HG03060 (cell line): ENCODE measurements around the gene EZH2.

Source experiments
- ATAC-seq: cut with Tn5 transposase; IDR thresholded peaks from one replicate; pipeline ENCODE4 v1.9.1; 2021; ENCODE audit warnings: low read depth, moderate number of reproducible peaks; ENCODE audit not compliant: unreplicated experiment

Gene EZH2

DNA sequence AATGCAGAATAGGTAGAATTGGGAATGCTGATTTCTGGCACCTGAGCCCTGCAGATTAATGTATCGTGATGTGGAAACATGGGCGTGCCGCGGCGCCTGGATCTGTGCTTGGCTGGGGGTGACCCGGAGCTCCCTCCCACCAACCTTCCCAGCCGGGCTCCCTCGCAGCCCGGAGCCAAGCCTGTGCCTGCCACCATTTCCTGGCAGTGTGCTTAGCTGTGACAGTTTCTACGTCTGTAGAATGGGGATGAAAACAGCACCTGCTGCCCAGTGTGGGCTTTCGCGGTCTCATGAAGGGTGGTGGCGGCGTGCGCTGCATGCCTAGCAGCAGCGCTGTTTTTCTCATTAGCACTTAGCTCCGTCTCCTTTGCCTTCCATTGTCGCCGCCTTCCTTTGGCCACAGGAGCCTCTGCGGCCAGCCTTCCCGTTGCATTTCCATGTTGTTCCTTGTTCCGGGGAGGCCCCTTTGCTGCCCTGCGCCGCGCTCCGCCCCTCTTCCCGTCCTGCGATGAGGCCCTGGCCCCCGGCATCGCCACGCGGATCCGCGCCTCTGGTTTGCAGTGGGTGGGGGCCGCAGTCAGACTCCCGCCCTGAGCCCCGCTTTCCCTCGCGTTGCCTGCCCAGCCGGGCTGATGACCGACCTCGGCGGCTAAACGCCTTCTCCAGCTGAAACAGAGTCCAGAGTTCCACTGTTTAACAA lies 101.2 kb downstream of the EZH2 start:
- ATAC-seq: no peak

DNA sequence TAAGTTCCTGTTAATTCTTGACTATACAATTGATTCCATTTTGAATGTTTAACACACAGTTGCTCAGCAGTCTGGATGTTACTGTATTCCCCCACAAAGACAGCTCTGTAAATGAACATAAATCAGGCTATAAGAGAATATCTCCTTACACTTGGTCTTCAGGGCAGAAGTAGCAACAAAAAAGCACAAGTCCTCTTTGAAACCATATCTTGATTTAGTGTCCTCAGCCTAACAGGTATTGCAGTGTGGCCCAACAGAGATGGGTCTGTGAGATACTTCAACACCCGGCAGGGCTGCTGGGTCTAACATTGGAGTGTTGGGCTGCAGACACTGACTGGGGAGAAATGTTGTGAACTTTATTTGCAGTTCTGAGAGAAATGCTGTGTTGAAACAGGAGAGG lies 109.6 kb downstream of the EZH2 start:
- no peak for ATAC-seq

DNA sequence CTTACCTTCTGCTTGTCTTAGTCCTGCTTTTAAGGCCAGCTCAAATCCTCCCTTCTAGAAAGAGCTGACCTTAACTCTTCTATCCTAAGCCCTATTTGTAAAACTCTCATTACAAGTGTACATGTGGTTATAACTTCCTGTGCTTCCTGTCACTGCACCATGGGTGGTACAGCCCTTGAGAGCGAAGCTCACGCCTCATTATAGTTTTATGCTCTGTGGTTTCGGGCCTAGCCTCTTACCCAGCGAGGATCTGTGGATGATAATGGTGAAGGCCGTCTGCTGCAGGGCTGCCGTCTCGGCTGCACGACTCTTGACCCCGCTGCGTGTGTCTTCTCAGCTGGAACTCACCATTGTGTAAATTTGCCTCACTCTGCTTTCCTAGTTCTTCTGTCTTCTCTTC lies 110.8 kb downstream of the EZH2 start:
- peak; percentile 71 for ATAC-seq

DNA sequence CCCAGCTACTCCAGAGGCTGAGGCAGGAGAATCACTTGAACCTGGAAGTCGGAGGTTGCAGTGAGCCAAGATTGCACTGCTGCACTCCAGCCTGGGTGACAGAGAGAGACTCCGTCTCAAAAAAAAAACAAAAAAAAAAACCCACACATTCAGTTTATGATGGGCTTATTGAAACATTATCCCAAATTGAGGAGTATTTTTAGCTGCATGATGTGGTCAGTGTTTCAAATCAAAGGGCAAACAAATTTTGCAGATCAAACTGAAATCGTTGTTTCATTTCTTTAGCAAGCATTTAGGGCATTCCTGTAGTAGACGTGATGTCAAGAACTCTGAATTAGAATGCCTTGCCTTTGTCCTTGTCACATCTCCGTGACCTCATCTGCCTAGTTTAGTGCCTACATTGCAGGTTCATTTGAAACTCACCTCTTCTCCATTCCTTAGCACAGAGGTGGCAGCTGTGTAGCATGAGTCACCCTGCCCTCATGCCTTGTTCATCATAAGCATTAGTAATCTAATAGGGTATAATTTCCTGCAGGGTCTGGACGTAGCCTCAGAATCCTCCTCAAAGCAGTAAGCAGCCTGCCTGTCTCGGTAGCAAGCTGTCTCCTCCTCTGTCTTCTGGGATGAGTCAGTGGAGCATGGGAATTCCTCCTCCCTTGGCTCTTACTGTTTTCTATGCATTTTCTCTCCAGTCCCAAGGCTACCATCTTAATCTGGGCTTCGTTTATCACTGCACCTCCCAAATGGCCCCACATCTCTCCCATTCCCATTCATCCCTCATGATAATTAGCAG lies 111.6 kb downstream of the EZH2 start:
- ATAC-seq: no peak

DNA sequence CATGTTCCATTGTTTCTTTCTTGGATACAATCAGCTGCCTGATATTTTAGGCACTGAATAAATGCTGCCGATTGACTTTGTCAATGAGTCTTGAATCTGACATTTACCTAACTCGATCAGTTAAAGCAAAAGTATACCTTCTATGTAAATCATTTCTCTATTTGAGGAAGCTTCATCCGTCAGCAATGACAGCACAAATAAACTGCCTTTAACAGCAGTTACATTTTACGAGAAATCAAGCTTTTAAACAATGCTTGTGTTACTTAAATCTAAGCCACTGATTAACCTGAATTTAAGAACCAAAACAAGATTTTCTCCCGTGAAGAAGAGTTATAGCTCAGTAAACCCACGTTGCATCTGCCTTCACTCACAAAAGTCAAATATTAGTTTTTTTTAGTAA lies 114.1 kb downstream of the EZH2 start:
- ATAC-seq: no peak

DNA sequence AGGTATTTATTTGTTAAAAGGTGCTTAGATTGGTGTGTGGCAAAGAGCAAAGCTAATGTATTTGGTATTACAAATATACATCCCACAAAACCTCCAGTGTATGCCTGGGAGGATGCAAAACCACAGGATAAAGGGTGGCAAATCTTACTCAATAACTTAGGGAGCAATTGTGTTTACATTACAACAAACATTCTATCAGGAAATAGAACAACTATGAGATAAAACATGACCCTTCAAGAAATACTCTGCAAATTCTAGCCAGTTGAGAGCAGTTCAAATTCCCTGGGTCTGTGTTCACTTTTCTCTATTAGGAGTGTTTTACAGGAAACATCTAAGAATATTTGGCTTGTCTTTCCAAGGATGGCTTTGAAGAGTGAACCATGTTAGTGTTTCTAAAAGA lies 120.5 kb downstream of the EZH2 start:
- no peak for ATAC-seq

DNA sequence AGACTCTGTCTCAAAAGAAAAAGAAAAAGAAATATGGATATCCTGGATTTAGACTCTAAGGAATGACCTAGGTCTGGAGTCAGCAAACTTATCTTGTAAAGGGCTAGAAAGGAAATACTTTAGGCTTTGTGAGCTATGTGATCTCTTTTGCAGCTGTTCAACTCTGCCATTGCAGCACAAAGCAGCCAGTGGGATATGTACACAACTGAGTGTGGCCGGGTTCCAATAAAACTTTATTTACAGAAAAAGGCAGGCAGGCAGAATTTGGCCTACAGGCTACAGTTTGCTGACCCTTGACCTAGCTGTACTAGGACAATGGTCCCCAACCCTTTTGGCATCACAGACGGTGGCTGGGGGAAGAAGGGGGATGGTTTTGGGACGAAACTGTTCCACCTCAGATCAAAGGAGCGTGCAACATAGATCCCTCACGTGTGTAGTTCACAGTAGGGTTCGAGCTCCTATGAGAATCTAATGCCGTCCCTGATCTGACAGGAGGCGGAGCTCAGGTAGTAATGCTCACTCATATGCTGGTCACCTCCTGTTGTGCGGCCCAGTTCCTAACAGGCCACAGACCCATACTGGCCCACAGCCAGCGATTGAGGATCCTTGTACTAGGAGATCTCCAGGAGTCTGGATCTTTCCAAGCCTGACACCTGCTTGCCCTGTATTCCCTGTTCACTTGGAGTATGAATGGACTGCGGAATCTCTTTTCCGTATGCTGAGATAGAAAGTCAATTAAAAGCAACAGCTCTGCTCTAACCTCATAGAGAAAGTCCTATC lies 122.4 kb downstream of the EZH2 start:
- no peak for ATAC-seq
